KBM-7 (cell line): ENCODE results near the gene BTBD2.
A peak's percentile ranks its signal among the peaks of the same experiment; 100 is the strongest.

ENCODE experiments used
- DNase-seq: peaks from one replicate; pipeline ENCODE4 v3.0.0-alpha.2; 2015
- in situ Hi-C: fragments of 300-500 bp; cut with MboI; formaldehyde crosslinking; loops from 2 replicates; pipeline ENCODE4 v1.14.3; 2020; ENCODE audit warnings: low sequenced_read_pairs, low pct_unique_long_range_greater_than_20kb, mixed read lengths

BTBD2 gene

DNA sequence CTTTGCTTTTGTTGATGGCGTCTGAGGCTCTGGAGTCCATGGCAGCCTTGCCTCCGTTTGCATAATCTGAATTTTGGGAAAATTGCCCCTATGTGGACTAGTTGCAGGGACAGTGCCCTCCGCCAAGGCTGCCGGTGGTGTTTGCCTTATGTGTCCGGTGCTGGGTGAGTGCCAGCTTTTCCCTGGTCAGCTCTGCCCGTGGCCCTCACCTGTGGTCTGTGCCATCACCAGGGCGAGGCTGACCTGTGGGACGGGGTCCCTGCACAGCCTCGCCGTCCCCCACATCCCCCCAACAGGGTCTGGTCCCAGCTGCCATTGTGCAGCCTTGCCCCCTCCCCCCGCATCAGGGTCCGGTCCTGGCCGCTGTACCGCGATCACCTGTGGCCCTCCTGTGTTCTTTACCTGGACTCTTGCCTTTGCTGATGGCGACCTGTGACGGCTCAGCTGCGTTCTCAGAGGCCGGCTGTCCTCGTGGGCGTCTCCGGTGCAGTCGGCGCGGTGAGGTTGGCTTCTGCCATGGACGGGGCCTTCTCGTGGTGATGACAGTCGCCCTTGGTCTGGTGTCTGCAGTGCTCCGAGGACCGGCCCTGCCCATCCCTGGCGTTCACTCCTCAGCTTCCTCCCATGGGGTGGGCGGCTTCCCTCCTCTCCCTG, 61.9 kb downstream of the BTBD2 start:
- no peak for DNase-seq
- in situ Hi-C loops: no loop called here

DNA sequence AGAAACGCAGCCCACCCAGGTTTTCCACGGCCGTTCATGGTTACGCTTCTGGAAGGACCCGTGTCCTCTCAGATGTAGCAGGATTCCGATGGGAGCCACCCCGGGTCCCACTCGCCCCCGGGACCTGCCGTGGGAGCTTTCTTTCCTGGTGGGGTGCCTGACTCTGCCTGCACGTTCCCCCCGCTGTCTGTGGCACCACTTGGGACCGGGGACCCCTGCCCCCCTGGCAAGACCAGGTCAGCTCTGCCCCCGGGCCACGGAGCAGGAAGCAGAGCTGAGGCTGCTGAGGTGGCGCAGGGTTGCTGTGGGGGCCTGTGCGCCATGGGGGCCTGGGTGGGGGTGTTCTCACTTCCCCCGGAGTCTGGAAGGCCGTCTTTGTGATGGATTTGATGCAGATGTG, 62.5 kb downstream of the BTBD2 start:
- in situ Hi-C loops: no loop called here

DNA sequence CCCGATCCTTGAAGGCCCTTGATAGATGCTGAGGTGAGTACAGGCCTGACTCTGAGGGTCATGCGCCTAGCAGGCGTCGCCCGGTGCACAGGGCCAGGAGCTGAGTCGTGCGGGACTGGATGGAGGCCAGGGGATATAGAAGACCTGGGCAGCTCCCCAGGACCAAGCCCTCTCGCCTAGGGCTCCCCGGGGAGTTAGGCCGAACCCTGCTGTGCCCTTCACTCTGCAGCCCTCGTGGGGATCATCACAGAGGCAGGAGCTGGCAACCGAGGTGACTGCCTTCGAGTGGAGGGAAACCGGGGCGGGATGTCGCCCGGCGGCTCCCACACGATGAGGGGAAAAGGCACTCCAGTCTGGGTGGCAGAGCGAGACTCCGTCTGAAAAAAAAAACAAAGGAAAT, 62.9 kb downstream of the BTBD2 start:
- in situ Hi-C loops: no loop called here
- no peak for DNase-seq

More for the DNA sequence above, 62.5 kb downstream of the BTBD2 start:
- DNase-seq: no peak

DNA sequence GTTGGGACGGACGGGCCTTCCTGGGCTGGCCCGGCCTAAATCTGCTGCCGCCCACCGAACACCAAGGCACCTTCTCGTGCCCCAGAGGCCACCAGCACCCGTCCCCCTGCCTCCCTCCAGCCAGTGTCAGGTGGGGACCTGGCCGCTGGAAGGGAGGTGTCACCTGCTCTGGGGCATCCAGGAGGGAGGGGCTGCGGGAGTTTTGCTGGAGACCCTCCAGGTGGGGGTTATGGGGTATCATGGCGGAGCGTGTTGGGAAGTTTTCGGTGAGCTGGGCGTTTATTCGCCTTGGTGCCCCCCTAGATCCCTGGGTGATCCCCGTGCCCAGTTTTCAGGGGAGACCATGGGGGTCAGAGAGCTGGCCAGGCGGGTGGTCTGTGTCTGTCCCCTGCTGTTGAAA, 64.9 kb downstream of the BTBD2 start:
- no peak for DNase-seq
- in situ Hi-C loops: no loop called here

GRCh38 chr19:1949304-1950101, 66.0 kb downstream of the BTBD2 start:
- in situ Hi-C loops: no loop called here
- no peak for DNase-seq

DNA sequence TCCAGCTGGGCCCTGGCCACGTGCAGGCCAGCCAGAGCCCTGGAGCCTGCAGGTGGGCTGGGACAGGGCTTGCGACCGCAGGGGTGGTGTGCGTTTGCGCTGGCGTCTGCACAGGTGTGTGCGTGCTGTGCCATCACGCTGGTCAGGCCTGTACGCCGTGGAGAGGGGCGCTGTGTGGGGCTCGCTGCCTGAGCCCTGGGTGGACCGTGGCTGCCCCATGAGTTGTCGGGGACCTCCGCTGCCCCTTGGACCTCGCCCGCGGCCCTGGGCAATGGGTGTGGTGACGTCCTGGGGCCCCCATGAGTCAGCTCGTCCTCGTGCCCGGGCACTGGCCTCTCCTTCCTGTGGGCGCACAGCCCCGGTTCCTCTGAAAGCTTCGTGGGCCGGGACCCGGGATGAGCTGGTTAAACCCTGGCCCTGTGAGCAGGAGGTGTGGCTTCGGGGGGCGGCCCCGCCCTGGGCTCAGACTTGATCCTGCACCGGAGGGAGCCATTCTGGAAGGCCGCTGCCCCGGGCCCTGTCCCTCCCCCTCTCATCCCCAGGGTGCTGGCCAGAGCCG, 67.8 kb downstream of the BTBD2 start:
- in situ Hi-C loops: no loop called here
- DNase-seq: no peak

DNA sequence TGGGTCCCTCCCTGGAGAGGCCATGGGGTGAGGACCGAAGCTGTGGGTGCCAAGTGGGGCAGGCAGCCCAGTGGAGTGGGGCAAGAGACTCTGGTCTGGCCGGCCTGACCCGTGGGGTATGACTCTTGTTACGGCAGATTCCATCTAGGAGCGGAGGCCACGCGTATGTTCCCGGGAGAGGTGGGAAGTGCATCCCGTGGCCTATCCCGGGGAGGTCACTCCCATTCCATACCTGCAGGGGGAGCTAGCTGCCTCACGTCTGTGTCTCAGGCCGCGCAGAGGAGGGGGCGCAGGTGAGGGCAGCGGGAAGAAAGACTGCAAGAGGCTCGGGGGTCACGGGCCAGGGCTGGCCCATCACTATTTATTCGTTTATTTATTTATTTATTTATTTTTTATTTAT, 69.6 kb downstream of the BTBD2 start:
- DNase-seq: peak; percentile 49
- in situ Hi-C loops: no loop called here

DNA sequence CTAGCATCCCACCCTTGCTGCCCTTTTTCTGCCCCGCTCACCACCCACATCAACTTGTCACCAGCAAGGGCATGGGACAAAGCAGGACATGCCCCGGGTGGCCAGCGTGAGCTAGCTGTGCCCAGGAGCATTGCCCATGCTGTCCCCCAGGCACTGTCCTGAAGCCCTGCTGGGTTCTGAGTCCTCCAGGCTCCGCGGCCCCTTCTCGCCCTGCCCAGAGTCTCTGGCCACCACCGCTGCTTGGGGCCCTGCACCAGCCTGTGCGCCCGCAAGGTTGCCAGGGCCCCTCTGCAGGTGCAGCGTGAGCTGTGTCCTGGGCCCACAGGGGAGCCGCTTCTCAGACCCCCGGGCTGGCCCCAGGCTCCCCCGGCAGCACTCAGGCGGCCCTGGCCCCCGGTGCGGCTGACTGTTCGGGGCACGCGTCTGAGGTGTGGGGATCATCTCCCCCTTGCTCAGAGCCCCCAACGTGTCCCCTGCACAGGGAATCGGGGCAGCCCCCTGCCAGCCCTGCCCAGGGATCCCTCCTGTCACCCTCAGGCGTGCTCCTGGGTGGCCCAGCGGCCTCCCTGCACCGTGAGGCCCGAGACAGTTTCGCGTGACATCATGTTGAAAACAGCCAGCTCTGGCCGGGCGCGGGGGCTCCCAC, 70.5 kb downstream of the BTBD2 start:
- no peak for DNase-seq
- in situ Hi-C loops: no loop called here

DNA sequence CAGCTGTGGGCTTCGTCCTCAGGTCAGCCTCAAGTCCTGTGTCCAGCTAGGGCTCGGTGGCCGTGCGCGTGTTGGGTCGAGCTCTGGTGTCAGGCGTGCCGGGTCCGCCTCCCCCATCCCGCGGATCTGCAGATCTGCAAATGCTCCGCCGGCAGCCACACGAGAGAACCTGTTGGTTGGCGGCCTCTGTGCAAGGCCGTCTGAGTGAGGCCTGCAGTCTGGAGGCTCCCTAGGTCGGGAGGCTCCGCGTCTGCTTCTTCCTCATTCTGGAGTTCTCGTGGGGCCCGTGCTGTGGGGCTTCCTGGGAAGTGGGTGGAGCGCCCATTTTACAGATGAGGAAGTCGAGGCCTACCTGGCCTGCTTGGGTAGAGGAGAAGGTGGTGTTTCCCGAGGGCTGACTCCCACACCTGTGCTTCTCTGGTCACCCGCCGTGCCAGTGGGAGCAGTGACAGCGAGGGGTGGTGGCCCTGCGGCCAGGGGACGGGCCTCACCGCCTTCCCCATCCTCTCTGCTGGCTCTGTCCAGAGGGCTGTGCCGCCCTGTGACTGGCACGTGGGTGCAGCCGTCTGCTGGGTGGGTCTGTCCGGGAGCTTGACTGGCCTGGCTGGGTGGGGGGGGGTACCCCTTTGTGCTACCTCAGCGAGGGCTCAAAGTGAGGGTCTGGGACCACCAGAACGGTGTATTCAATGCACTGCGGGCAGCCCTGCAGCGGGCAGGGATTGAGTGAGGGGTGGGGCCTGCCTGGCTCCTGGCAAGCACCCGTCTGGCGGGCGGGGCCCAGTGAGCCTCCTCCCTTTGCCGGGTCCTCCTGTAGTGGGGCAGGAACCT, 71.2 kb downstream of the BTBD2 start:
- peak; percentile 52 for DNase-seq
- in situ Hi-C loops: no loop called here

- in situ Hi-C loops: no loop called here
- DNase-seq: no peak
These were observed 71.8 kb downstream of the BTBD2 start for GRCh38 chr19:1943661-1944087.

GRCh38 chr19:1942934-1943555, 72.5 kb downstream of the BTBD2 start:
- in situ Hi-C loops: no loop called here
- DNase-seq: peak; percentile 53

DNA sequence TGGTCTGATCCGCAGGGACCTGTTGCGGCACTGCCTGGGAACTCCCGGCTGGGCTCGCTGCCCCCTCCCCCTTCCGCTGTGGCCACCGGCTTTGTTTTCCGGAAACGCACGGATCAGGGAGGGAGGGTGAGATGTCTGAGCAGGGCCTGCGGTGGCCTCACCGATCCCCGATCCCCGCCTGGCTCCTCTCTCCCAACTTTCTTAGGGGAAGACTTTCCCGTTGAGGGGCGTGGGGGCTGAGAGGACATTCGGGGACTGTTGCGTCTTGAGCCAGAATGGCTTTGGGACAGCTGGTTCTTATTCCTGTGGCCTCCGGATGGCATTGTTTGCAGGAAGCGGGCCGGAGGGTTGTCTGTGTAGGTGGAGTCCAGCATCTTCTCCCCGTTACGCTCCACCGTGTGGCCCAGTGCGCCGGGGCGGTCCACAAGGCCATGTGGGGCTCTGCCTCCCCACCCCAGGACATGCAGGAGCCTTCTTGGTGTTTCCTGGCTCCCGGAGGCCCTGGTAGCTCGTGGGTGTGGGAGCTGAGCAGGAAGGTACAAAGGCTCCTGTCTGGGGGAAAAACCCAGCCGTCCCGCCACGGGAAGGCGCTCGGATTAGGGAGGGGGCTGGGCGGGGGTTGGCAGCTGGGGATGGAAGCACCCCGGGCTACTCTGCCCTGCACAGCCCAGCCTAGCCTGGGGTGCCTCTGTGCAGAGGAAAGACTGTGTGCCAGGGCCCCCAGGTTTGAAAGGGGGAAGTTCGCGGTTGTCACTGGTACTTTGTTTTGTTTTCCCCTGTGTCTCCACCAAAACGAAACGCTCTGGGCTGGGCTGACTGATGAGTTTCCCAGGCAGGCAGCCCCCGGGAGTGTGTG, 73.2 kb downstream of the BTBD2 start:
- in situ Hi-C loops: no loop called here
- DNase-seq: peak; percentile 87

GRCh38 chr19:1941146-1942077, 74.1 kb downstream of the BTBD2 start, which contains the start of gene CSNK1G2:
TSS of gene CSNK1G2 (plus strand) at chr19:1941172. CDS start at chr19:1969773, 28,601 bp downstream.
- no peak for DNase-seq

DNA sequence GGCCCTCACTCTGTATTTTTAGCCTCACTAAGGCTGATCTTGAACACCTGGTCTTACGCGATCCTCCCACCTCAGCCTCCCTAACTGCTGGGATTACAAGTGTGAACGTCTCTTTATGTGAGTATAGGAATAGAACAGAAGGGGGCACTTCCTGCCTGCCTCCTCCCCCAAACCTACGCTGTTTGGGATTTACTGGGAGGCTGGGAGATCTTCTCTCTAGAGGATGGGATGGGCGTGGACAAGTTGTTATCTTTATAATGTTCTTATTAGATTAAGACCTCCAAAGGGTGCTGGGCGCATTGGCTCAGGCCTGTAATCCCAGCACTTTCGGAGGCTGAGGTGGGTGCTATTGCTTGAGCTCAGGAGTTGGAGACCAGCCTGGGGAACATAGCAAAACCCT, 77.4 kb downstream of the BTBD2 start:
- in situ Hi-C loops: no loop called here
- no peak for DNase-seq

More at GRCh38 chr19:1941146-1942077, 74.1 kb downstream of the BTBD2 start, which contains the start of gene CSNK1G2:
- in situ Hi-C loops: no loop called here

- in situ Hi-C loops: no loop called here
- no peak for DNase-seq
These were observed 78.5 kb downstream of the BTBD2 start for GRCh38 chr19:1936916-1937610.

DNA sequence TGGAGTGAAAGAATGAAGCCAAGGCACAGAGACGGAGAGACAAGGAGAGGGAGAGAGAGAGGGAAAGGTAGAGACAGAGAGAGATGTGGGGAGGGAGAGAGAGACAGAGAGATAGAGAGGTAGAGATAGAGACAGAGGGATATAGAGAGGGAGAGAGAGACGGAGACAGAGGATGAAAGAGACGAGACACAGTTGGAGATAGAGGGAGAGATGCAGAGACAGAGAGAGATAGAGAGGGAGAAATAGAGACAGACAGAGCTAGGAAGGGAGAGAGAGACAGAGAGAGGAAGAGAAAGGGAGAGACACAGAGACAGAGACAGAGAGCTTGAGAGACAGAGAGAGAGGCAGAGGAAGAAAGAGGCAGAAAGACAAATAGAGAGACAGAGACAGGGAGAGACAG, 79.1 kb downstream of the BTBD2 start:
- DNase-seq: no peak
- in situ Hi-C loops: no loop called here
